OCI-LY1 (cell line): ENCODE results near the gene DRICH1.
"Not testable (repeated sequence)": the region's sequence is repeated elsewhere in the genome, so short reads cannot be mapped to it uniquely, and the experiment has no call there.

Experiments used
- H2AFZ ChIP-seq: fragments of 200-600 bp; sonication (generic), shearing (Covaris generic); 2 replicates; pipeline ENCODE4 v1.6.0; 2014; ENCODE audit warnings: antibody characterized with exemption, mild to moderate bottlenecking, low read length
- H3F3A ChIP-seq: fragments of 200-600 bp; sonication (generic), shearing (Covaris generic); 2 replicates; pipeline ENCODE4 v1.6.0; 2014; ENCODE audit warnings: mild to moderate bottlenecking, antibody characterized with exemption, low read length, moderate library complexity; ENCODE audit not compliant: insufficient read depth
- H3K27ac ChIP-seq: fragments of 200-600 bp; sonication (generic); 2 replicates; pipeline ENCODE4 v1.5.1; 2014; ENCODE audit warnings: low read length, mixed run types, mild to moderate bottlenecking, low read depth; ENCODE audit not compliant: poor library complexity, severe bottlenecking
- H3K27me3 ChIP-seq: fragments of 200-600 bp; sonication (generic); 2 replicates; pipeline ENCODE4 v1.6.0; 2014; ENCODE audit warnings: antibody characterized with exemption, mild to moderate bottlenecking, low read length, moderate library complexity; ENCODE audit not compliant: insufficient read depth
- H3K36me3 ChIP-seq: fragments of 200-600 bp; sonication (generic); 2 replicates; pipeline ENCODE4 v1.6.1; 2014; ENCODE audit warnings: mild to moderate bottlenecking, antibody characterized with exemption, low read length, moderate library complexity, mixed read lengths; ENCODE audit not compliant: insufficient read depth
- H3K4me1 ChIP-seq: fragments of 200-600 bp; sonication (generic); 2 replicates; pipeline ENCODE4 v1.5.1; 2014; ENCODE audit warnings: mild to moderate bottlenecking, low read length, moderate library complexity; ENCODE audit not compliant: insufficient read depth, severe bottlenecking
- H3K4me2 ChIP-seq: fragments of 200-600 bp; sonication (generic), shearing (Covaris generic); 2 replicates; pipeline ENCODE4 v1.6.1; 2014; ENCODE audit warnings: low read length
- H3K4me3 ChIP-seq: fragments of 200-600 bp; sonication (generic); 2 replicates; pipeline ENCODE4 v1.5.1; 2014; ENCODE audit warnings: low read length, low read depth, mild to moderate bottlenecking, mixed read lengths; ENCODE audit not compliant: poor library complexity, severe bottlenecking
- H3K79me2 ChIP-seq: fragments of 200-600 bp; shearing (Covaris generic); 2 replicates; pipeline ENCODE4 v1.6.1; 2016; ENCODE audit warnings: mixed run types, low read length, mixed read lengths; ENCODE audit not compliant: insufficient read depth
- H3K9ac ChIP-seq: fragments of 200-600 bp; sonication (generic), shearing (Covaris generic); 2 replicates; pipeline ENCODE4 v1.6.1; 2014; ENCODE audit warnings: mild to moderate bottlenecking, low read length, mixed read lengths
- H3K9me2 ChIP-seq: fragments of 200-600 bp; sonication (generic), shearing (Covaris generic); 2 replicates; pipeline ENCODE4 v1.6.1; 2014; ENCODE audit warnings: low read depth, mild to moderate bottlenecking, low read length, mixed read lengths
- H3K9me3 ChIP-seq: fragments of 200-600 bp; shearing (Covaris generic); 2 replicates; pipeline ENCODE4 v1.6.1; 2014; ENCODE audit warnings: low read length, mixed read lengths
- H4K20me1 ChIP-seq: fragments of 200-600 bp; sonication (generic), shearing (Covaris generic); 2 replicates; pipeline ENCODE4 v1.6.0; 2016; ENCODE audit warnings: mild to moderate bottlenecking, low read length; ENCODE audit not compliant: insufficient read depth
- EZH2 ChIP-seq: fragments of 200-600 bp; sonication (generic), shearing (Covaris generic); IDR thresholded peaks from 2 replicates; pipeline ENCODE4 v1.8.0; 2017; ENCODE audit warnings: borderline replicate concordance, mixed run types, mild to moderate bottlenecking, antibody characterized with exemption, low read length, moderate library complexity, mixed read lengths
- TF ChIP-seq, protein P1 (sequence below): fragments of 200-600 bp; sonication (generic), shearing (Covaris generic); IDR thresholded peaks from 2 replicates; pipeline ENCODE4 v1.5.1; 2017; ENCODE audit warnings: mild to moderate bottlenecking, antibody characterized with exemption, low read length, moderate library complexity, mixed read lengths

Gene DRICH1

DNA sequence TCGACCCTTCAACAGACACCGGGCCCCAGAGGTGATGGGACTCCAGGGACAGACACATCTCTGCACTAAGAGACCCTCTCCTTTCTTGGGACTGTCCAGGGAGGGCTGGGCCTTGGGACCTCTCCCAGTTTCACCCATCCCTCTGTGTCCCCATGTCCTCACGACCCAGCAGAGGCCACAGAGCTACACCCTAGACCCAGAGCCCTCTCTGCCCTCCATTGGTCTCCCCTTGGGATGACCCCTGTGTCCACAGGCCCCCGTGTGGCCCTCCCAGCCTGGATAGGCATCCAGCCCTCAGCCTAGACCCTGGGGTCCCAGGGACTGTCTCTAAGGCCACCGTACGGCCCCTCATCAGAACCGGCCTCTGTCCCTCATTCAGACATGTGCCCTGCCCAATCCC lies 7.5 kb upstream of the DRICH1 start:
- Histone ChIP-seq H3K27me3 (no peaks in the 10 kb centered on the region), H3K4me1 (no peaks in the 10 kb centered on the region), H3K9ac (no peak overlapping the region), H3F3A (no peaks in the 10 kb centered on the region), H3K36me3 (no peaks in the 10 kb centered on the region), H3K9me2 (no peaks in the 10 kb centered on the region), H3K9me3 (no peaks in the 10 kb centered on the region), H3K4me3 (no peak overlapping the region), H3K27ac (no peak overlapping the region), H3K4me2 (no peak overlapping the region), H2AFZ (no peak overlapping the region), H4K20me1 (no peaks in the 10 kb centered on the region), H3K79me2 (no peaks in the 10 kb centered on the region)
- no peak for TF ChIP-seq EZH2
- TF ChIP-seq, protein P1, sequence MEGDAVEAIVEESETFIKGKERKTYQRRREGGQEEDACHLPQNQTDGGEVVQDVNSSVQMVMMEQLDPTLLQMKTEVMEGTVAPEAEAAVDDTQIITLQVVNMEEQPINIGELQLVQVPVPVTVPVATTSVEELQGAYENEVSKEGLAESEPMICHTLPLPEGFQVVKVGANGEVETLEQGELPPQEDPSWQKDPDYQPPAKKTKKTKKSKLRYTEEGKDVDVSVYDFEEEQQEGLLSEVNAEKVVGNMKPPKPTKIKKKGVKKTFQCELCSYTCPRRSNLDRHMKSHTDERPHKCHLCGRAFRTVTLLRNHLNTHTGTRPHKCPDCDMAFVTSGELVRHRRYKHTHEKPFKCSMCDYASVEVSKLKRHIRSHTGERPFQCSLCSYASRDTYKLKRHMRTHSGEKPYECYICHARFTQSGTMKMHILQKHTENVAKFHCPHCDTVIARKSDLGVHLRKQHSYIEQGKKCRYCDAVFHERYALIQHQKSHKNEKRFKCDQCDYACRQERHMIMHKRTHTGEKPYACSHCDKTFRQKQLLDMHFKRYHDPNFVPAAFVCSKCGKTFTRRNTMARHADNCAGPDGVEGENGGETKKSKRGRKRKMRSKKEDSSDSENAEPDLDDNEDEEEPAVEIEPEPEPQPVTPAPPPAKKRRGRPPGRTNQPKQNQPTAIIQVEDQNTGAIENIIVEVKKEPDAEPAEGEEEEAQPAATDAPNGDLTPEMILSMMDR: no peak

DNA sequence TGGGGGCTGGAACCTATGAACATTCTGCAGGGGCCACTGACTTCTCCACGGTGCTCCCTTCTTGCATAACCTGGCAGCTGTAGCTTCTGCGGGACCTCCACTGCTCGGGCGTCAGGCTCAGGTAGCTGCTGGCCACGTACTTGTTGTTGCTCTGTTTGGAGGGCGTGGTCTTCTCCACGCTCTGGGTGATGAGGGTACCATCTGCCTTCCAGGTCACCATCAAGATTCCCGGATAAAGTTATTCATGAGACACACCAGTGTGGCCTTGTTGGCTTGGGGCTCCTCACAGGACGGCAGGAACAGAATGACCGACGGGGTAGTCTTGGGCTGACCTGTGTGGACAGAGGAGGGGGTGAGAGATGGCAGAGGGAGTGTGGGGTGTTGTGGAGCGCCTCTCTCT lies 6.5 kb upstream of the DRICH1 start:
- Histone ChIP-seq H4K20me1 (no peaks in the 10 kb centered on the region), H3K9ac (no peak overlapping the region), H3K36me3 (no peaks in the 10 kb centered on the region), H2AFZ (no peak overlapping the region), H3F3A (no peaks in the 10 kb centered on the region), H3K4me1 (no peaks in the 10 kb centered on the region), H3K79me2 (no peaks in the 10 kb centered on the region), H3K27me3 (no peaks in the 10 kb centered on the region), H3K27ac (no peak overlapping the region), H3K9me3 (no peaks in the 10 kb centered on the region), H3K4me2 (no peak overlapping the region), H3K4me3 (no peak overlapping the region), H3K9me2 (no peaks in the 10 kb centered on the region)
- TF ChIP-seq EZH2: no peak
- TF ChIP-seq, protein P1: no peak

DNA sequence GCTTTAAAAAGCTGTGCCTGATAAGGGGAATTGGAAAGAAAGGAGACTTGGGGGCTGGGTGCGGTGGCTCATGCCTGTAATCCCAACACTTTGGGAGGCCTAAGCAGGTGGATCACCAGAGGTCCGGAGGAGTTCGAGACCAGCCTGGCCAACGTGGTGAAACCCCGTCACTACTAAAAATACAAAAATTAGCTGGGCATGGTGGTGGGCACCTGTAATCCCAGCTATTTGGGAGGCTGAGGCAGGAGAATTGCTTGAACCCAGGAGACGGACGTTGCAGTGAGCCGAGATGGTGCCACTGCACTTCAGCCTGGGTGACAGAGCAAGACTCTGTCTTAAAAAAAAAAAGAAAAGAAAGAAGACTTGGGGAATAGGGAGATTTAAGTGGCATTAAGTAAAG lies 3.2 kb upstream of the DRICH1 start:
- not testable (repeated sequence) for H2AFZ ChIP-seq, H3K9ac ChIP-seq

DNA sequence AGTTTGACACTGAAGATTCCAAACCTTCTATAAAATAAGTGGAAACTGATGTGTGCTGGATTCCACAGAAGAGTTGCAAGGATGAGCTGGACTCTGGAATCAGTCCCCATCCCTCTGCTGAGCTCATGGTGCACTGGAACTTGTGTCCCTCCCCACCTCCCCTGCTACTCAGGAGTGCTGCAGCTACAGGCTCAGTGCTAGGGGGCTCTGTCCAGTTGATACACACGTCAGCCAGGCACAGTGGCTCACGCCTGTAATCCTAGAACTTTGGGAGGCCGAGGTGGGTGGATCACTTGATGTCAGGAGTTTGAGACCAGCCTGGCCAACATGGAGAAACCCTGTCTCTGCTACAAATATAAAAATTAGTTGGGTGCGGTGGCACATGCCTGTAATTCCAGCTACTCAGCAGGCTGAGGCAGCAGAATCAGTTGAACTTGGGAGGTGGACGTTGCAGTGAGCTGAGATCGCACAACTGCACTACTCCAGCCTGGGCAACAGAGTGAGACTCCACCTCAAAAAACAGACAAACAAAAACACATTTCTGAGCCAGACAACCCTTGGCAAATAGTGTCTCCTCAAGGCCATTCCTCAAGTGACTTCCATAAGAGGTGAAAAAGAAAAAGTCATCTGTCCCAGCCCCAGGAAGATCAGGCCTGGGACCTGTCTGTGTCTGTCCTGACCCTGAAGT lies 3.9 kb downstream of the DRICH1 start:
- not testable (repeated sequence) for H3K4me3 ChIP-seq, H3K9me2 ChIP-seq, H3K27ac ChIP-seq

More for the DNA sequence above, 3.2 kb upstream of the DRICH1 start:
- not testable (repeated sequence) for H3K27ac ChIP-seq, H3K27me3 ChIP-seq, H3K4me3 ChIP-seq, H3K4me1 ChIP-seq, H3K36me3 ChIP-seq, H3K79me2 ChIP-seq, H3K4me2 ChIP-seq, H3K9me3 ChIP-seq, H4K20me1 ChIP-seq, H3F3A ChIP-seq, H3K9me2 ChIP-seq

More for the DNA sequence above, 3.9 kb downstream of the DRICH1 start:
- not testable (repeated sequence) for H3K4me2 ChIP-seq, H3K9ac ChIP-seq, H2AFZ ChIP-seq, H3K27me3 ChIP-seq, H3F3A ChIP-seq, H3K9me3 ChIP-seq, H4K20me1 ChIP-seq, H3K4me1 ChIP-seq, H3K36me3 ChIP-seq, H3K79me2 ChIP-seq
